Effector memory CD8-positive, alpha-beta T cell (primary cell): ENCODE data around the gene AQP12B.

Source experiments
- ATAC-seq: fragments of 150-1000 bp; cut with Tn5 transposase; replicated peaks from 2 replicates; pipeline ENCODE4 v1.10.0; 2021; ENCODE audit warnings: mild to moderate bottlenecking, moderate library complexity
- DNase-seq, 3 experiments: peaks; one replicate each; pipeline ENCODE4 v3.0.0; 2021
- H3K27ac Mint-ChIP-seq, 2 donors: one replicate each; pipeline ENCODE4 v1.8.0; 2022; ENCODE audit warnings: mild to moderate bottlenecking in 2 of 2, mixed read lengths in 2 of 2, moderate library complexity in 2 of 2
- H3K27me3 Mint-ChIP-seq, 2 donors: one replicate each; pipeline ENCODE4 v1.8.0; 2022; ENCODE audit warnings: mixed read lengths in 2 of 2
- H3K36me3 Mint-ChIP-seq: one replicate; pipeline ENCODE4 v1.8.0; 2022; ENCODE audit warnings: mild to moderate bottlenecking, moderate library complexity, mixed read lengths; ENCODE audit not compliant: insufficient read depth
- H3K4me1 Mint-ChIP-seq, 2 donors: one replicate each; pipeline ENCODE4 v1.8.0; 2022; ENCODE audit warnings: low read depth in 2 of 2, mixed read lengths in 2 of 2
- H3K4me3 Mint-ChIP-seq, 2 donors: one replicate each; pipeline ENCODE4 v1.8.0; 2022; ENCODE audit warnings: mild to moderate bottlenecking in 2 of 2, mixed read lengths in 2 of 2, moderate library complexity in 2 of 2
- H3K9me3 Mint-ChIP-seq, 2 donors: one replicate each; pipeline ENCODE4 v1.8.0; 2022; ENCODE audit warnings: mixed read lengths in 2 of 2

AQP12B gene

DNA sequence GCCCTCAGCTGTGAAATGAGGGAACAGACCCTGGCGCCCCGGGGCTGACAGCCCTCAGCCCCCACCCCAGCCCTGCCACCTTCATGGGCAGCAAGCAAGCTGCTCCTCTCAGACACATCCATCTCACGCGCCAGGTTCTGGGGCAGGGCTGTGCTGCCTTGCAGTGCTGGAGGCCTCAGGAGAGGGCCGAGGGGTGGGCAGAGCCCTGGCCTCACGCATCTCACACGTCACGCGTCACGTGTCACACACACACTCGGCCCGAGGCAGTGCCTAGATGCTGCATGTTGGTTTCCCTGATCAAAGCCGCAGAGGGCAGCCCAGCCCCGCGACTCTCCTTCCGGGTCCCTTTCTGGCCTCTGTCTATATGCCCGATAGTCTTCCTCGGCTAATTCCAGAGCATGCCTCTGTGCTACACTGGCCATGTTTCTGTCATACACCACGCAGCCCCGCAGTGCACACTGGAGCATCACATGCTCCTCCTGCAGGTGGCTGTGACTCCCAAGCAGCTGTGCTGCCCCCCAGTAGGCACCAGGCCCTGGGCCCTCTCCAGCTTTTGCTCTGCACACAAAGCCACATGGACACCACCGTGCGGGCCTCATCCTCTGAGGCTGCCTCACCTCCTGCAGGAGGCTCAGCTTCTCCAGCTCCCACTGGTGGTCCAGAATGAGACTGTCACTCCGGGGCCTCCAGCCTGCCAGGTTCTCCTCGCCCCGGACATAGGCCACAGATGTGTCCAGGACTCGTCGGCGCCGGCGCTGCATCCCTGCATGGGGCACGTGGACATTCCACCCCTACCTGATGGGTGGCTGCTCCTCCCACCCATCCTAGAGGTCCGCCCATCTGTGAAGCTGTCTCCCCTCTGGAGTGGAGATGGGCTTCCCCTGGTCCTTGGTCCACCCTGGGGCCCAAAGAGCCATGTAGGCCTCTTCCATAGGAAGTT, 40.4 kb upstream of the AQP12B start:
- Mint-ChIP-seq H3K4me1 (no peaks in the 10 kb centered on the region), H3K27ac (no peak overlapping the region), H3K27me3 (peaks cover 9 to 23% of the 10 kb centered on the region in 2 donors), H3K9me3 (no peaks in the 10 kb centered on the region), H3K4me3 (no peak overlapping the region), H3K36me3 (peaks cover 4% of the 10 kb centered on the region)
- ATAC-seq (no peak), DNase-seq (no peak)

GRCh38 chr2:240722376-240722775, 39.7 kb upstream of the AQP12B start:
- DNase-seq (no peak), ATAC-seq (no peak)
- Mint-ChIP-seq H3K9me3 (no peaks in the 10 kb centered on the region), H3K36me3 (peaks cover 4% of the 10 kb centered on the region), H3K27me3 (peaks cover 9 to 18% of the 10 kb centered on the region in 2 donors), H3K27ac (no peak overlapping the region), H3K4me1 (no peaks in the 10 kb centered on the region), H3K4me3 (no peak overlapping the region)

- H3K4me3 Mint-ChIP-seq = no peak overlapping the region
- no peak for ATAC-seq
- no peaks in the 10 kb centered on the region for H3K9me3 Mint-ChIP-seq
- peaks cover 2% of the 10 kb centered on the region for H3K36me3 Mint-ChIP-seq
- no peak overlapping the region for H3K27ac Mint-ChIP-seq
- no peaks in the 10 kb centered on the region for H3K4me1 Mint-ChIP-seq
- DNase-seq = no peak
- peaks cover 9 to 14% of the 10 kb centered on the region in 2 donors for H3K27me3 Mint-ChIP-seq
Measured at GRCh38 chr2:240721596-240722180, 39.0 kb upstream of the AQP12B start.

GRCh38 chr2:240720686-240721595, 38.3 kb upstream of the AQP12B start:
- Mint-ChIP-seq H3K9me3 (no peaks in the 10 kb centered on the region), H3K27ac (no peak overlapping the region), H3K36me3 (no peaks in the 10 kb centered on the region), H3K4me1 (no peaks in the 10 kb centered on the region), H3K4me3 (no peak overlapping the region), H3K27me3 (peaks cover 16 to 17% of the 10 kb centered on the region in 2 donors)
- ATAC-seq (no peak), DNase-seq (no peak)

GRCh38 chr2:240719676-240720545, 37.2 kb upstream of the AQP12B start:
- no peak overlapping the region for H3K4me3 Mint-ChIP-seq
- H3K27ac Mint-ChIP-seq = no peak overlapping the region
- H3K36me3 Mint-ChIP-seq = no peaks in the 10 kb centered on the region
- H3K27me3 Mint-ChIP-seq = peaks cover 16 to 19% of the 10 kb centered on the region in 2 donors
- no peaks in the 10 kb centered on the region for H3K9me3 Mint-ChIP-seq
- DNase-seq (no peak), ATAC-seq (no peak)
- no peaks in the 10 kb centered on the region for H3K4me1 Mint-ChIP-seq

DNA sequence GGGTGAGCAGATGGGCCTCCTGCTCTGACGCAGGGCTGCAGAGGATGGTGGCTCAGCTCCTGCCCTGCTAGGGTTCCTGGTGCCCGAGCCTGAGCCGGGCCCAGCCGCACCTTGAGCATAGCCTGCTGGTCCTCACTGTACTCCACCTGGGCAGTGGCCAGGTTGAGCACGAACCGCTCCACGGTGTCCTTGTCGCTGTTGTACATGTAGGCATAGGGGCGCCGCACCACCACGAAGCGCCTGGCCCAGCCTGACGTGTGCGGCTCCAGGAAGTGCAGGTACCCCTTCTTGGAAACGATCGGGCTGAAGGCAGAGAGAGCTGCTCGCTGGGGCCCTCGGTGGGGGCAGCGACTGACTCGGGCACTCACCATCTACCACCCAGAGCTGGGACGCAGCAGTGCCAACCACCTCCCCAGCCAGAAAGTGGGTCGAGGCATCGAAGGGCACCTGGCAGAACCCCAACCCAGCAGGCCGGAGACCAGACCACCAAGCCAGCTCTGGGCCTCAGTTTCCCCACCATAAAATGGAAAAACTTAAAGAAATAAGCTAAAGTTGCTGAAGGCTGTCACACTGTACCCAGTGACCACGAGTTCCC, 36.3 kb upstream of the AQP12B start:
- H3K36me3 Mint-ChIP-seq = no peaks in the 10 kb centered on the region
- ATAC-seq = no peak
- no peaks in the 10 kb centered on the region for H3K9me3 Mint-ChIP-seq
- no peak for DNase-seq
- no peak overlapping the region for H3K4me3 Mint-ChIP-seq
- no peaks in the 10 kb centered on the region for H3K4me1 Mint-ChIP-seq
- H3K27me3 Mint-ChIP-seq = peaks cover 14 to 16% of the 10 kb centered on the region in 2 donors
- H3K27ac Mint-ChIP-seq = no peak overlapping the region

DNA sequence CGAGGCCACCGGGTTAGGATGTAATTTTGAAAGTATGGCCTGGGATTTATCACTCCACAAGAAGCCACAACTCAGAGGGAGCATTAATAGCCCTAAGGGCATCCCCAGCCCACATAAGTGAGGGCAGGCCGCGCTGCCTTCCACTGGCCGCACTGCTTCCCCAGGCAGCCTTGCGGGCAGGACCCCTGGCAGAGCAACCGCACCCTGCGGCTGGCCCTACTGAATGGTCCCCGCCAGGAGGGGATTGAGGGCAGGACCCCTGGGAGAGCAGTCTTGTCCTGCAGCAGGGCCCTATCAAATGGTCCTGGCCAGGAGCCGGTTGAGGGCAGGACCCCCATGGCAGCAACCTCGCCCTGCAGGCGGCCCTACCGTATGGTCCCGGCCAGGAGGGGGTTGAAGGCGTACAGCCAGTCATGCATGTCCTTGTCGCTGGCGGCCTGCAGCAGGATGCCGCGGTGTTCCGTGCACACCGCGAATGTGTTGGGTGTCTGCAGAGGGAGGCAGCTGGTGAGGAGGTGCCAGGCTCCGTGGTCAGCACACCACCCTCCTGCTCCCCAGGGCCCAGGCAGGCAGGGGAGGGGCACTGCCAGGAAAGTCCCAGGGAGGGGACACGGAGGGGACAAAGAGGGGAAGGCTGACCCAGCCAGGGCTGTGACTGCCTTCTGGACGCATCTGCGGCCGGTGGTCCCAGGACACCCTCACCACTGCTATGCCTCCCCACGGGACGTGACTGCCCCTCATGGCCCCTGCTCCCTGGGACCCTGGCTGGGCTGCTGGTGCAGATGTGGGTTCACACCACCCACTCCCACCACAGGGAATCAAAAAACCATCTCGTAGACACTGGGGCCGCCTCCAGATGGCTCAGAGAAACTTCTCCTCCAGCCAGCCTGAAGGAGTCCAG, 35.2 kb upstream of the AQP12B start:
- no peak for DNase-seq
- H3K4me1 Mint-ChIP-seq = no peaks in the 10 kb centered on the region
- H3K27me3 Mint-ChIP-seq = peaks cover 7 to 9% of the 10 kb centered on the region in 2 donors
- H3K9me3 Mint-ChIP-seq = no peaks in the 10 kb centered on the region
- no peaks in the 10 kb centered on the region for H3K36me3 Mint-ChIP-seq
- no peak overlapping the region for H3K4me3 Mint-ChIP-seq
- no peak overlapping the region for H3K27ac Mint-ChIP-seq
- no peak for ATAC-seq

DNA sequence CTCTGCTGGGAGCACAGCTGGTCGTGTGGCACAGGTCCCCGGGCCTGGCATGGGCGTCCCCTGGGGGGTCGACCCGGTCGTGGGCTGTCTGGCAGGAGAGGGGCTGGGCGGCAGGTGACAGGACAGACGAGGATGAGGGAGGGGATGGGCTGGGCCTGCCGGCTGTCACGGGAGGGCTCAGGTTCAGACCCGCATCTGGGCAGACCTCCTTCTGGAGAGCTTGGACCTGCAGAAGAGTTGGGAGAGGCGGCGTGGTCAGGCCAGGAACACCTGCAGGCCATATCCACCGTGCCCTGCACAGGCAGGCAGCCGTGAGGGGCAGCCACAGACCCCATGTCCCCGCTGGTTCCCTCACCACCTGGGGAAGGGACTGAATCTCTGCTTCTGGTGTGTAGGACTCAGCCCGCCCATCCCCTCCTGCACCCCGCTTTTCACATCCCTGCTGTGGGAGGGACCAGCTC, 34.5 kb upstream of the AQP12B start:
- DNase-seq = no peak

DNA sequence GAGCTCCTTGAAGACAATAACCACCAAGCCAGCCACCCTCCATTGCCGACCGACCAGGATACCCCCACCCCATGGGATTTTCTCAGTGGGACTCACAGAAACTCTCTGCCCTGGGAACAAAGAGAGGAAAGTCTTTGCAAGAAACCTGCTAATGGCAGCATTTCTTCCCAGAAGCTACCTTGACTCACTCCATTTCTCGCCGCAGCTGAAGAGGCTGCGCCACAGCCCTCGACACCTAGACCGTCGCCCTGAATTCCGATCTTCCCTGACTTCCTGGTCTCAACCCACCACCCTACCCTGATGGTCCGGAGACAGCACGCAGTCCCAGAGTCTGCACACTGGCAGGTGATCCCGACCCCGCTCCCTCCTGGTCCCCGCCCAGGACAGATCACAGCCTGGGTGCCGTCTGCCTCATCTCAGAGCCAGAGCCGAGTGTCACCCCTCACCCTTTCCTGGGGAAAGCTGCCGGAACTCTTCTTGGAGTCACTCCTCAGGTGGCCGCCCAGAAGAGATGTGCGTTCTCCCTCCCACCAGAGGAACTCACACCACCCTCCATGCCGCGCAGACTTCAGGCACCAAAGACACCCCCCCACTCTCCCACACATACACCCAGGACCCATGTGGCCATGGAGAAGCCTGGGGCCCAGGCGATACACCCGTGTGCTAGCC, 33.6 kb upstream of the AQP12B start:
- no peaks in the 10 kb centered on the region for H3K36me3 Mint-ChIP-seq
- no peaks in the 10 kb centered on the region for H3K9me3 Mint-ChIP-seq
- H3K4me3 Mint-ChIP-seq = no peak overlapping the region
- H3K27me3 Mint-ChIP-seq = peaks cover 13% of the 10 kb centered on the region in 2 donors
- no peak overlapping the region for H3K27ac Mint-ChIP-seq
- DNase-seq (no peak), ATAC-seq (no peak)
- H3K4me1 Mint-ChIP-seq = no peaks in the 10 kb centered on the region

More for the DNA sequence above, 34.5 kb upstream of the AQP12B start:
- Mint-ChIP-seq H3K36me3 (no peaks in the 10 kb centered on the region), H3K9me3 (no peaks in the 10 kb centered on the region), H3K4me1 (no peaks in the 10 kb centered on the region), H3K27me3 (peaks cover 7 to 9% of the 10 kb centered on the region in 2 donors), H3K4me3 (no peak overlapping the region), H3K27ac (no peak overlapping the region)
- no peak for ATAC-seq

DNA sequence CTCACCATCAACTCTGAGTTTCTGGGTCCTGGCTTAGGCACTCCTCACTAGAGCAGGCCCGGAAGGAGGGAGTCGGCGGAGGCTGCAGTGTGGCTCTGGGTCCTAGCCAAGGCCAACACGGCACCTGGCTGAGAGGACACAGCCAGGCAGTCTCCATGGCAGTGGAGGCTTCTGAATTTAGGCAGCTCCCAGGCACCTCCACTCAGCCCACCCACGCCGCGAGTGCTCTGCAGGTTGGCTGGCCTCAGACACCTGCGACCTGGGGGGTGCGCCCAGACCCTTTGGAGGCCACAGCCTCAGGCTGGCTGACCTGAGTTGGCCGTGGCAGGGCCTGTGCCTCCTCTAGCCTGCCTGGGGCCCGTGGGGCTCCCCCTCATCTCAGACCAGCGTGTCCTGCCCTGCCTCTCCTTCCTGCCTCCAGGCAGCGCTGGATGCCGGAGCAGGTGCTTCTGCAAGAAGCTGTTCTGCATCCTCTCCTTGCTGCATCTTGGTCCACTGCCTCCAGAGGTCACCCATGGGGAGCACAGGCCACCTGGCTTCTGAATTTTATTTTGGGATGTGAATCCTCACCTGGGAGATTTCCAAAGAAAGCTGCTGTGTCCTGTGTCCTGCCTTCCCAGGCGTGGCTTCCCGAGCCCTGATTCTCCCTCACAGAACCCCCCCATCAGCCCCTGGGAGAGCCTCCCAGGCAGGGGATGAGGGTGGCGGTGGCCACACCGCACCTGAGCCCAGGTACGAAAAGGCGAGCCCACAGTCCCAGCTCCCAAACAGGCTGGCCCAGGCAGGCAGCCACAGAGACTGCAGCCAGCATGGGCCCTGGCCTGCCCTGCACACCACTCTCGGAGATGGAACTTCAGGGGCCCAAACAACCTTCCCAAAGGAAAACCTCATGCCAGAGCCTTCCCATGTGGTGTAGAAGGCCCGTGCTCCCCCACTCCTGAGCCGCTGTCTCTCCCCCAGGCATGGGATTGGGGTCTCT, 32.4 kb upstream of the AQP12B start:
- ATAC-seq = no peak
- Mint-ChIP-seq H3K9me3 (no peaks in the 10 kb centered on the region), H3K4me1 (no peaks in the 10 kb centered on the region), H3K27ac (no peak overlapping the region), H3K36me3 (no peaks in the 10 kb centered on the region), H3K27me3 (peaks cover 20 to 22% of the 10 kb centered on the region in 2 donors), H3K4me3 (no peak overlapping the region)
- no peak for DNase-seq
